Measurements from ENCODE around the gene ZNF516. TPM values are rescaled to one million over a fixed set of nuclear protein-coding genes. Genes with fewer than 3 reads are reported as not detected.
A peak's percentile ranks its signal among the peaks of the same experiment; 100 is the strongest.

Gene ZNF516
- total RNA-seq, 1 experiment from 2014 or later, result 22.6 TPM

- H3K4me2 ChIP-seq (ENCODE audit: insufficient read depth, insufficient read length, low read length), result no peak overlapping the region
- H2AFZ ChIP-seq (ENCODE audit: low read length), result no peak overlapping the region
- H4K91ac ChIP-seq (ENCODE audit: insufficient read length, low read depth, low read length), result no peak overlapping the region
- peaks cover 4% of the 10 kb centered on the region for H3K27me3 Mint-ChIP-seq (ENCODE audit: low read depth)
- no peak overlapping the region for H3K56ac ChIP-seq (ENCODE audit: insufficient read length, low read depth, low read length)
- no peak for TF ChIP-seq CTCF (conservative IDR thresholded peaks at IDR 0.05)
- H3K4me1 Mint-ChIP-seq, result peaks cover 9 to 13% of the 10 kb centered on the region in 2 experiments
- H3K14ac ChIP-seq (ENCODE audit: insufficient read depth, low read length), result peak overlapping the region; percentile 13; the same call in 1 of the 2 replicates
- H3K4ac ChIP-seq (ENCODE audit: low read depth, low read length), result no peak overlapping the region
- H4K5ac ChIP-seq (ENCODE audit: insufficient read length, low read depth, low read length), result no peak overlapping the region
- no peaks in the 10 kb centered on the region for H3K9me3 ChIP-seq (ENCODE audit: control insufficient read depth, low read depth, low read length)
- H4K8ac ChIP-seq (replicated peaks; ENCODE audit: insufficient read length, low read depth, low read length), result no peak overlapping the region
- H2BK120ac ChIP-seq (ENCODE audit: low read depth, low read length, poor library complexity, severe bottlenecking), result no peak overlapping the region
- no peak overlapping the region for H3K27ac Mint-ChIP-seq
- no peaks in the 10 kb centered on the region for H3K36me3 Mint-ChIP-seq (ENCODE audit: insufficient read depth in 1 of 3, low read depth in 3 of 3)
- no CpG with 5 or more reads among the region's 29 CpGs for WGBS (ENCODE audit: extremely low coverage, insufficient read length, low lambda C conversion rate)
- H3K4me1 ChIP-seq (ENCODE audit: insufficient read depth, low read length), result no peaks in the 10 kb centered on the region; the same call in 1 of the 2 replicates
- H3K18ac ChIP-seq (ENCODE audit: insufficient read length, low read depth, low read length), result no peak overlapping the region
- no peak overlapping the region for H3K23ac ChIP-seq (ENCODE audit: insufficient read length, low read depth, low read length)
- no peak overlapping the region for H2BK15ac ChIP-seq (ENCODE audit: low read depth, low read length)
- H2BK5ac ChIP-seq (ENCODE audit: insufficient read length, low read length), result no peak overlapping the region
- no peaks in the 10 kb centered on the region for H3K9me3 Mint-ChIP-seq
- H3K79me1 ChIP-seq (ENCODE audit: insufficient read depth, low read depth, low read length, poor library complexity, severe bottlenecking), result no peaks in the 10 kb centered on the region
- no peaks in the 10 kb centered on the region for H3K79me2 ChIP-seq (ENCODE audit: insufficient read depth, low read length)
- no peak overlapping the region for H3K27ac ChIP-seq (ENCODE audit: insufficient read length, low read depth, low read length)
- DNase-seq, result no peak
- H3K9ac ChIP-seq (ENCODE audit: extremely low read depth, insufficient read length, low read length), result no peak overlapping the region
- H3K4me3 Mint-ChIP-seq, result no peak overlapping the region
- H3K27me3 ChIP-seq (ENCODE audit: insufficient read depth, low read length), result no peaks in the 10 kb centered on the region
- no peaks in the 10 kb centered on the region for H3K23me2 ChIP-seq (ENCODE audit: insufficient read length, low read depth, low read length, poor library complexity, severe bottlenecking)
- H4K20me1 ChIP-seq (ENCODE audit: control insufficient read depth, insufficient read depth, insufficient read length), result no peaks in the 10 kb centered on the region
- H2BK20ac ChIP-seq (ENCODE audit: low read depth, low read length, poor library complexity, severe bottlenecking), result no peak overlapping the region
- no peak overlapping the region for H2AK5ac ChIP-seq (ENCODE audit: insufficient read length, low read length)
- H2BK12ac ChIP-seq (ENCODE audit: insufficient read length, low read depth, low read length), result no peak overlapping the region
- no peak overlapping the region for H3T11ph ChIP-seq (ENCODE audit: low read length)
Measured at GRCh38 chr18:76346490-76347130, 148.4 kb downstream of the ZNF516 start.

Data from H9 (cell line).